HEK293 (cell line): ENCODE results near the gene PXYLP1.
A peak's percentile ranks its signal among the peaks of the same experiment; 100 is the strongest.

Source experiments
- CTCF ChIP-seq: fragments of 450-650 bp; formaldehyde crosslinking; IDR thresholded peaks from 2 replicates; pipeline ENCODE4 v1.5.1; 2016; ENCODE audit warnings: missing biosample characterization, missing genetic modification characterization
- KLF1 ChIP-seq: fragments of 450-650 bp; formaldehyde crosslinking; IDR thresholded peaks from 2 replicates; pipeline ENCODE4 v1.5.1; 2016; ENCODE audit warnings: missing biosample characterization, missing genetic modification characterization
- SP2 ChIP-seq: fragments of 450-650 bp; formaldehyde crosslinking; IDR thresholded peaks from 2 replicates; pipeline ENCODE4 v1.5.1; 2016; ENCODE audit warnings: missing biosample characterization, missing genetic modification characterization
- YY2 ChIP-seq: fragments of 450-650 bp; formaldehyde crosslinking; IDR thresholded peaks from 2 replicates; pipeline ENCODE4 v1.5.1; 2016; ENCODE audit warnings: missing biosample characterization, missing genetic modification characterization
- ZNF174 ChIP-seq: fragments of 450-650 bp; formaldehyde crosslinking; IDR thresholded peaks from 2 replicates; pipeline ENCODE4 v1.5.0; 2017; ENCODE audit warnings: missing biosample characterization, mild to moderate bottlenecking, missing genetic modification characterization
- ZNF416 ChIP-seq: fragments of 450-650 bp; formaldehyde crosslinking; IDR thresholded peaks from 2 replicates; pipeline ENCODE4 v1.5.1; 2016; ENCODE audit warnings: missing biosample characterization, missing genetic modification characterization
- ZNF623 ChIP-seq: fragments of 450-650 bp; formaldehyde crosslinking; IDR thresholded peaks from 2 replicates; pipeline ENCODE4 v1.5.1; 2016; ENCODE audit warnings: missing biosample characterization, missing genetic modification characterization
- ZNF654 ChIP-seq: fragments of 450-650 bp; formaldehyde crosslinking; IDR thresholded peaks from 2 replicates; pipeline ENCODE4 v1.5.1; 2016; ENCODE audit warnings: low read depth, missing biosample characterization, missing genetic modification characterization

- TF ChIP-seq CTCF (peak; percentile 91), KLF1 (no peak), ZNF654 (tag by site-specific recombination) (peak; percentile 90), ZNF174 (tag by site-specific recombination) (no peak), SP2 (tag by site-specific recombination) (no peak), ZNF623 (tag by site-specific recombination) (no peak), ZNF416 (tag by site-specific recombination) (no peak), YY2 (tag by site-specific recombination) (no peak)
These were observed 39.3 kb upstream of the PXYLP1 start for GRCh38 chr3:141192345-141192744.
